ENCODE results near the gene LRFN4.

Gene LRFN4

GRCh38 chr11:66842896-66843775, 13.7 kb upstream of the LRFN4 start, which contains the start of gene RCE1:
Gene RCE1 (plus strand): TSS chr11:66843441. CDS start chr11:66843456, 15 bp downstream.
- ChIA-PET CTCF (interaction anchor here (0.6 to 2.0 kb wide), 13 partner anchors 9 to 417 kb away, joined by 3 to 8 read pairs (median 4); no protein-coding TSS in a partner anchor), POLR2A (interaction anchor here (0.5 to 1.9 kb wide), 5 partner anchors 12 to 161 kb away, joined by 3 to 8 read pairs (median 4); no protein-coding TSS in a partner anchor)
- no peak for DNase-seq (ENCODE audit: low read depth, low spot score)
- peak within 1 kb of the TSS; percentile 98 for H3K4me3 ChIP-seq (ENCODE audit: low read depth, low read length)
- no peak for TF ChIP-seq CTCF (IDR thresholded peaks at IDR 0.05; ENCODE audit: insufficient read depth, low read length, missing control alignments)

- ChIA-PET CTCF (interaction anchor here (0.6 to 2.0 kb wide), 9 partner anchors 8 to 418 kb away, joined by 3 to 8 read pairs (median 5); no protein-coding TSS in a partner anchor), POLR2A (interaction anchor here (0.5 to 1.9 kb wide), 4 partner anchors 12 to 162 kb away, joined by 3 to 8 read pairs (median 4); no protein-coding TSS in a partner anchor)
- TF ChIP-seq CTCF (IDR thresholded peaks at IDR 0.05; ENCODE audit: insufficient read depth, low read length, missing control alignments), result no peak
- H3K4me3 ChIP-seq (ENCODE audit: low read depth, low read length), result peak overlapping the region; percentile 98
- DNase-seq (ENCODE audit: low read depth, low spot score), result no peak
These were observed 12.9 kb upstream of the LRFN4 start for GRCh38 chr11:66843776-66844495.

GRCh38 chr11:66844496-66845142, 12.2 kb upstream of the LRFN4 start:
- TF ChIP-seq CTCF (IDR thresholded peaks at IDR 0.05; ENCODE audit: insufficient read depth, low read length, missing control alignments), result no peak

GRCh38 chr11:66845143-66845875, 11.6 kb upstream of the LRFN4 start:
- ChIA-PET CTCF (interaction anchor here (0.7 to 1.3 kb wide), 5 partner anchors 10 to 151 kb away, joined by 3 to 5 read pairs (median 3); no protein-coding TSS in a partner anchor), POLR2A (no interaction called here)

More at GRCh38 chr11:66844496-66845142, 12.2 kb upstream of the LRFN4 start:
- POLR2A ChIA-PET, result interaction anchor here (1.9 kb wide), 1 partner anchor 11 kb away, joined by 8 read pairs; no protein-coding TSS in a partner anchor
- peak overlapping the region; percentile 98 for H3K4me3 ChIP-seq (ENCODE audit: low read depth, low read length)
- no peak for DNase-seq (ENCODE audit: low read depth, low spot score)
- CTCF ChIA-PET, result interaction anchor here (0.7 to 1.6 kb wide), 4 partner anchors 9 to 41 kb away, joined by 3 to 5 read pairs (median 5); no protein-coding TSS in a partner anchor

More at GRCh38 chr11:66845143-66845875, 11.6 kb upstream of the LRFN4 start:
- no peak for DNase-seq (ENCODE audit: low read depth, low spot score)
- TF ChIP-seq CTCF (IDR thresholded peaks at IDR 0.05; ENCODE audit: insufficient read depth, low read length, missing control alignments), result no peak
- H3K4me3 ChIP-seq (ENCODE audit: low read depth, low read length), result no peak overlapping the region

Data from AG04449 (cell line).